T-helper 17 cell (primary cell): Measurements from ENCODE around the gene PANX3. TPM values are rescaled to one million over a fixed set of nuclear protein-coding genes. Genes with fewer than 3 reads are reported as not detected.
A peak's percentile ranks its signal among the peaks of the same experiment; 100 is the strongest.

Experiments used
- ATAC-seq: fragments of 150-1000 bp; cut with Tn5 transposase; 2 replicates; pipeline ENCODE4 v1.10.0; 2021; ENCODE audit warnings: mild to moderate bottlenecking, moderate library complexity
- DNase-seq, 3 donors: peaks; one replicate each; pipeline versions ENCODE4 v3.0.0 to v3.0.0-alpha.2; 2020 to 2021
- H3K9me3 ChIP-seq: one replicate; pipeline ENCODE4 v1.7.0; 2013; ENCODE audit warnings: low read length, mild to moderate bottlenecking; ENCODE audit not compliant: control insufficient read depth, poor library complexity, severe bottlenecking
- H3K27ac Mint-ChIP-seq: one replicate; pipeline ENCODE4 v1.8.0; 2022; ENCODE audit warnings: mild to moderate bottlenecking, moderate library complexity, mixed read lengths
- H3K27me3 Mint-ChIP-seq: one replicate; pipeline ENCODE4 v1.8.0; 2022; ENCODE audit warnings: mixed read lengths
- H3K36me3 Mint-ChIP-seq: one replicate; pipeline ENCODE4 v1.8.0; 2022; ENCODE audit warnings: low read depth, mixed read lengths
- H3K4me1 Mint-ChIP-seq: one replicate; pipeline ENCODE4 v1.8.0; 2022; ENCODE audit warnings: mild to moderate bottlenecking, mixed read lengths
- H3K4me3 Mint-ChIP-seq: one replicate; pipeline ENCODE4 v1.8.0; 2022; ENCODE audit warnings: mild to moderate bottlenecking, moderate library complexity, mixed read lengths
- total RNA-seq, 4 donors: library from RNA in 2 of 4; stranded (reverse) in 2 of 4; gene quantifications; one replicate each; pipeline ENCODE4 v1.2.3 and lab custom pipeline; 2022 to 2026

The PANX3 gene
- total RNA-seq, 2 donors from 2014 or later = not detected

GRCh38 chr11:124625504-124626168 is 14.4 kb downstream of the PANX3 start:
- DNase-seq (no peak), ATAC-seq (no peak)
- H3K4me3 Mint-ChIP-seq = no peak overlapping the region
- H3K27me3 Mint-ChIP-seq = no peaks in the 10 kb centered on the region
- peak overlapping the region; percentile 89 for H3K27ac Mint-ChIP-seq
- peaks cover 6% of the 10 kb centered on the region for H3K36me3 Mint-ChIP-seq
- H3K4me1 Mint-ChIP-seq = peaks cover 29% of the 10 kb centered on the region
- H3K9me3 ChIP-seq = no peaks in the 10 kb centered on the region

GRCh38 chr11:124627546-124627945 is 16.3 kb downstream of the PANX3 start:
- Mint-ChIP-seq H3K36me3 (peaks cover 6% of the 10 kb centered on the region), H3K4me3 (no peak overlapping the region), H3K4me1 (peaks cover 29% of the 10 kb centered on the region), H3K27ac (no peak overlapping the region), H3K27me3 (no peaks in the 10 kb centered on the region)
- no peaks in the 10 kb centered on the region for H3K9me3 ChIP-seq
- DNase-seq (no peak), ATAC-seq (no peak)

- no peak for DNase-seq
- no peak for ATAC-seq
- peaks cover 7% of the 10 kb centered on the region for H3K36me3 Mint-ChIP-seq
- no peaks in the 10 kb centered on the region for H3K27me3 Mint-ChIP-seq
- no peak overlapping the region for H3K4me3 Mint-ChIP-seq
- peaks cover 18% of the 10 kb centered on the region for H3K4me1 Mint-ChIP-seq
- H3K9me3 ChIP-seq = no peaks in the 10 kb centered on the region
- no peak overlapping the region for H3K27ac Mint-ChIP-seq
These were observed 18.7 kb downstream of the PANX3 start for GRCh38 chr11:124629961-124630360.

- H3K36me3 Mint-ChIP-seq = peaks cover 9% of the 10 kb centered on the region
- no peaks in the 10 kb centered on the region for H3K27me3 Mint-ChIP-seq
These were observed 22.1 kb downstream of the PANX3 start for GRCh38 chr11:124633355-124633754.

GRCh38 chr11:124635932-124636331 is 24.7 kb downstream of the PANX3 start:
- Mint-ChIP-seq H3K27ac (peak overlapping the region; percentile 74), H3K4me1 (peaks cover 2% of the 10 kb centered on the region), H3K4me3 (no peak overlapping the region), H3K36me3 (peaks cover 7% of the 10 kb centered on the region), H3K27me3 (no peaks in the 10 kb centered on the region)
- DNase-seq = no peak
- ATAC-seq = no peak
- no peaks in the 10 kb centered on the region for H3K9me3 ChIP-seq

More at GRCh38 chr11:124633355-124633754, 22.1 kb downstream of the PANX3 start:
- ATAC-seq (no peak), DNase-seq (no peak)
- Mint-ChIP-seq H3K27ac (no peak overlapping the region), H3K4me3 (no peak overlapping the region), H3K4me1 (peaks cover 5% of the 10 kb centered on the region)
- H3K9me3 ChIP-seq = no peaks in the 10 kb centered on the region

GRCh38 chr11:124638500-124638899 is 27.3 kb downstream of the PANX3 start:
- H3K4me3 Mint-ChIP-seq = no peak overlapping the region
- H3K4me1 Mint-ChIP-seq = peaks cover 2% of the 10 kb centered on the region
- H3K27ac Mint-ChIP-seq = no peak overlapping the region
- H3K27me3 Mint-ChIP-seq = no peaks in the 10 kb centered on the region
- ATAC-seq (no peak), DNase-seq (no peak)
- peaks cover 9% of the 10 kb centered on the region for H3K36me3 Mint-ChIP-seq
- no peaks in the 10 kb centered on the region for H3K9me3 ChIP-seq

- ATAC-seq = no peak
- no peaks in the 10 kb centered on the region for H3K9me3 ChIP-seq
- Mint-ChIP-seq H3K4me1 (peaks cover 2% of the 10 kb centered on the region), H3K36me3 (peaks cover 9% of the 10 kb centered on the region), H3K4me3 (no peak overlapping the region), H3K27me3 (no peaks in the 10 kb centered on the region), H3K27ac (no peak overlapping the region)
- DNase-seq = no peak
These were observed 28.0 kb downstream of the PANX3 start for GRCh38 chr11:124639186-124639585.

- no peaks in the 10 kb centered on the region for H3K27me3 Mint-ChIP-seq
- no peaks in the 10 kb centered on the region for H3K9me3 ChIP-seq
- peaks cover 9% of the 10 kb centered on the region for H3K36me3 Mint-ChIP-seq
- ATAC-seq (no peak), DNase-seq (no peak)
- no peak overlapping the region for H3K4me3 Mint-ChIP-seq
- H3K27ac Mint-ChIP-seq = no peak overlapping the region
- peaks cover 6% of the 10 kb centered on the region for H3K4me1 Mint-ChIP-seq
These were observed 29.4 kb downstream of the PANX3 start for GRCh38 chr11:124640666-124641065.

GRCh38 chr11:124642628-124643027 is 31.4 kb downstream of the PANX3 start:
- ATAC-seq (no peak), DNase-seq (no peak)
- no peaks in the 10 kb centered on the region for H3K9me3 ChIP-seq
- H3K27ac Mint-ChIP-seq = no peak overlapping the region
- H3K4me3 Mint-ChIP-seq = no peak overlapping the region
- peaks cover 6% of the 10 kb centered on the region for H3K4me1 Mint-ChIP-seq
- peaks cover 7% of the 10 kb centered on the region for H3K36me3 Mint-ChIP-seq
- no peaks in the 10 kb centered on the region for H3K27me3 Mint-ChIP-seq

GRCh38 chr11:124643042-124643604 is 31.9 kb downstream of the PANX3 start:
- no peak overlapping the region for H3K27ac Mint-ChIP-seq
- no peak overlapping the region for H3K4me3 Mint-ChIP-seq
- no peaks in the 10 kb centered on the region for H3K27me3 Mint-ChIP-seq
- DNase-seq = no peak
- no peaks in the 10 kb centered on the region for H3K9me3 ChIP-seq
- peaks cover 4% of the 10 kb centered on the region for H3K4me1 Mint-ChIP-seq
- no peak for ATAC-seq
- H3K36me3 Mint-ChIP-seq = peaks cover 5% of the 10 kb centered on the region

GRCh38 chr11:124643605-124644425 is 32.6 kb downstream of the PANX3 start:
- Mint-ChIP-seq H3K27me3 (no peaks in the 10 kb centered on the region), H3K4me1 (peaks cover 4% of the 10 kb centered on the region)

GRCh38 chr11:124644426-124645280 is 33.4 kb downstream of the PANX3 start:
- peak in 1 of 3 donors; percentile 10 for DNase-seq
- Mint-ChIP-seq H3K36me3 (peaks cover 5% of the 10 kb centered on the region), H3K27ac (no peak overlapping the region), H3K4me3 (no peak overlapping the region), H3K27me3 (no peaks in the 10 kb centered on the region), H3K4me1 (peaks cover 4% of the 10 kb centered on the region)
- peak; percentile 81 for ATAC-seq
- H3K9me3 ChIP-seq = no peaks in the 10 kb centered on the region

More at GRCh38 chr11:124643605-124644425, 32.6 kb downstream of the PANX3 start:
- H3K9me3 ChIP-seq = no peaks in the 10 kb centered on the region
- peaks cover 5% of the 10 kb centered on the region for H3K36me3 Mint-ChIP-seq
- ATAC-seq (no peak), DNase-seq (no peak)
- H3K27ac Mint-ChIP-seq = no peak overlapping the region
- no peak overlapping the region for H3K4me3 Mint-ChIP-seq

- H3K36me3 Mint-ChIP-seq = peaks cover 4% of the 10 kb centered on the region
These were observed 34.9 kb downstream of the PANX3 start for GRCh38 chr11:124646148-124646547.

More at GRCh38 chr11:124646148-124646547, 34.9 kb downstream of the PANX3 start:
- no peak for DNase-seq
- Mint-ChIP-seq H3K4me1 (peaks cover 4% of the 10 kb centered on the region), H3K4me3 (no peak overlapping the region), H3K27me3 (no peaks in the 10 kb centered on the region), H3K27ac (no peak overlapping the region)
- no peak for ATAC-seq
- no peaks in the 10 kb centered on the region for H3K9me3 ChIP-seq
